Suprapubic skin (tissue), 4 donors: Measurements from ENCODE around the gene GJB4. TPM values are rescaled to one million over a fixed set of nuclear protein-coding genes. Genes with fewer than 3 reads are reported as not detected.

Source experiments
- DNase-seq, 2 donors: peaks; one replicate each; pipeline ENCODE4 v3.0.0-alpha.2; 2019; ENCODE audit warnings: low spot score in 2 of 2
- H3K27ac ChIP-seq: fragments of 200-600 bp; sonication (generic); one replicate; pipeline ENCODE4 v1.5.1; 2019
- H3K27me3 ChIP-seq: fragments of 200-600 bp; sonication (generic); one replicate; pipeline ENCODE4 v1.5.1; 2019
- H3K36me3 ChIP-seq: fragments of 200-600 bp; sonication (generic); one replicate; pipeline ENCODE4 v1.5.1; 2019
- H3K4me1 ChIP-seq: fragments of 200-600 bp; sonication (generic); one replicate; pipeline ENCODE4 v1.5.1; 2019
- H3K4me3 ChIP-seq: fragments of 200-600 bp; sonication (generic); one replicate; pipeline ENCODE4 v1.5.1; 2019; ENCODE audit warnings: mild to moderate bottlenecking
- H3K9me3 ChIP-seq: fragments of 200-600 bp; sonication (generic); one replicate; pipeline ENCODE4 v1.5.1; 2019
- CTCF ChIP-seq, 2 donors: fragments of 200-600 bp in 1 of 2; fragments of 450-650 bp in 1 of 2; sonication (generic) in 1 of 2; IDR thresholded peaks; one replicate each; pipeline ENCODE4 v1.5.1; 2016 to 2019; ENCODE audit warnings: antibody characterized with exemption in 2 of 2, mild to moderate bottlenecking in 1 of 2, moderate library complexity in 1 of 2
- EP300 ChIP-seq: sonication (generic); formaldehyde crosslinking; IDR thresholded peaks from one replicate; pipeline ENCODE4 v1.6.1; 2017; ENCODE audit warnings: antibody characterized with exemption
- POLR2A ChIP-seq, 2 donors: fragments of 450-650 bp; IDR thresholded peaks; one replicate each; pipeline ENCODE4 v1.6.1; 2017; ENCODE audit warnings: antibody characterized with exemption in 2 of 2, mild to moderate bottlenecking in 2 of 2, moderate library complexity in 2 of 2
- POLR2AphosphoS5 ChIP-seq, 3 donors: sonication (generic); formaldehyde crosslinking; IDR thresholded peaks; one replicate each; pipeline ENCODE4 v1.6.1; 2017; ENCODE audit warnings: antibody characterized with exemption in 3 of 3
- WGBS: methylation state at CpG from one replicate; pipeline ENCODE4 v1.1.5; 2018; 5-methylcytosine and 5-hydroxymethylcytosine counted together
- total RNA-seq, 4 donors: library from RNA; depleted of rRNA; stranded (reverse); fragments of >200 nt; gene quantifications; one replicate each; pipeline ENCODE4 v1.1.0, GENCODE V29; 2016

Gene GJB4
- total RNA-seq, 4 donors from 2014 or later = 13.7 to 41.4 (median 35.5) TPM

GRCh38 chr1:34792868-34793727 is 33.6 kb downstream of the GJB4 start, which contains the start of gene GJA4:
Gene GJA4, plus strand, starts transcription at chr1:34792999. Its CDS starts 1,215 bp downstream, at chr1:34794214.
- peak within 1 kb of the TSS; percentile 51 for H3K27ac ChIP-seq
- peaks cover 15% of the 10 kb centered on the region for H3K4me1 ChIP-seq
- no peaks in the 10 kb centered on the region for H3K36me3 ChIP-seq
- no peak for DNase-seq
- H3K9me3 ChIP-seq = no peaks in the 10 kb centered on the region
- WGBS = 32% methylated on average over 6 of the region's 45 CpGs
- peak within 1 kb of the TSS; percentile 48 for H3K4me3 ChIP-seq
- no peak for TF ChIP-seq POLR2A (IDR thresholded peaks at IDR 0.05)
- TF ChIP-seq POLR2AphosphoS5 (IDR thresholded peaks at IDR 0.05) = no peak
- TF ChIP-seq EP300 = no peak
- no peak for TF ChIP-seq CTCF (IDR thresholded peaks at IDR 0.05)
- peaks cover 19% of the 10 kb centered on the region for H3K27me3 ChIP-seq

- H3K9me3 ChIP-seq = no peaks in the 10 kb centered on the region
- TF ChIP-seq POLR2AphosphoS5 (IDR thresholded peaks at IDR 0.05) (no peak), EP300 (no peak), CTCF (IDR thresholded peaks at IDR 0.05) (no peak), POLR2A (IDR thresholded peaks at IDR 0.05) (no peak)
- peaks cover 15% of the 10 kb centered on the region for H3K4me1 ChIP-seq
- 96% methylated on average over 5 of the region's 40 CpGs for WGBS
- no peak overlapping the region for H3K27ac ChIP-seq
- no peak for DNase-seq
- H3K27me3 ChIP-seq = peaks cover 19% of the 10 kb centered on the region
- H3K4me3 ChIP-seq = peak overlapping the region; percentile 48
- H3K36me3 ChIP-seq = no peaks in the 10 kb centered on the region
Measured at GRCh38 chr1:34794001-34794789, 34.7 kb downstream of the GJB4 start.

GRCh38 chr1:34794790-34795180 is 35.2 kb downstream of the GJB4 start:
- Histone ChIP-seq H3K36me3 (no peaks in the 10 kb centered on the region), H3K27me3 (peaks cover 19% of the 10 kb centered on the region), H3K4me3 (peak overlapping the region; percentile 48), H3K27ac (no peak overlapping the region), H3K4me1 (peaks cover 15% of the 10 kb centered on the region), H3K9me3 (no peaks in the 10 kb centered on the region)
- no peak for DNase-seq
- TF ChIP-seq POLR2AphosphoS5 (IDR thresholded peaks at IDR 0.05) = no peak
- TF ChIP-seq POLR2A (IDR thresholded peaks at IDR 0.05) = no peak
- TF ChIP-seq EP300 = no peak
- TF ChIP-seq CTCF (IDR thresholded peaks at IDR 0.05) = no peak
- 79% methylated on average over 11 of the region's 12 CpGs for WGBS

GRCh38 chr1:34795916-34796315 is 36.4 kb downstream of the GJB4 start:
- no peaks in the 10 kb centered on the region for H3K9me3 ChIP-seq
- no peak overlapping the region for H3K27ac ChIP-seq
- H3K27me3 ChIP-seq = peaks cover 19% of the 10 kb centered on the region
- DNase-seq = no peak
- TF ChIP-seq CTCF (IDR thresholded peaks at IDR 0.05) = no peak
- TF ChIP-seq EP300 = no peak
- TF ChIP-seq POLR2AphosphoS5 (IDR thresholded peaks at IDR 0.05) = no peak
- no peak for TF ChIP-seq POLR2A (IDR thresholded peaks at IDR 0.05)
- no peaks in the 10 kb centered on the region for H3K36me3 ChIP-seq
- WGBS = 90% methylated on average over 6 of the region's 6 CpGs
- peak overlapping the region; percentile 48 for H3K4me3 ChIP-seq
- peaks cover 15% of the 10 kb centered on the region for H3K4me1 ChIP-seq

GRCh38 chr1:34796990-34797389 is 37.5 kb downstream of the GJB4 start:
- Histone ChIP-seq H3K27me3 (peaks cover 14% of the 10 kb centered on the region), H3K9me3 (no peaks in the 10 kb centered on the region), H3K36me3 (no peaks in the 10 kb centered on the region), H3K27ac (no peak overlapping the region), H3K4me3 (peak overlapping the region; percentile 48), H3K4me1 (peaks cover 15% of the 10 kb centered on the region)
- TF ChIP-seq POLR2AphosphoS5 (IDR thresholded peaks at IDR 0.05) (no peak), EP300 (no peak), POLR2A (IDR thresholded peaks at IDR 0.05) (no peak), CTCF (IDR thresholded peaks at IDR 0.05) (no peak)
- no peak for DNase-seq
- 85% methylated on average over 6 of the region's 6 CpGs for WGBS
